ENCODE results near the gene DHX38. TPM values are rescaled to one million over a fixed set of nuclear protein-coding genes. Genes with fewer than 3 reads are reported as not detected.

The DHX38 gene
- total and polyA plus RNA-seq, 7 donors, result 16.2 to 55.4 (median 34.2) TPM

- no peak for DNase-seq
- no peaks in the 10 kb centered on the region for H3K36me3 ChIP-seq
- H3K9me3 ChIP-seq, result no peaks in the 10 kb centered on the region
- no peak for TF ChIP-seq POLR2A (IDR thresholded peaks at IDR 0.05)
- TF ChIP-seq CTCF (IDR thresholded peaks at IDR 0.05), result no peak
- TF ChIP-seq EP300 (IDR thresholded peaks at IDR 0.05), result peak in 2 of 4 donors; percentile 33 to 73
- 17 to 53% methylated on average over 2 of the region's 2 CpGs for WGBS, 2 donors
- H3K27ac ChIP-seq, result peak overlapping the region in 1 of 4 donors; percentile 42
- no peaks in the 10 kb centered on the region for H3K27me3 ChIP-seq
- H3K4me3 ChIP-seq, result no peak overlapping the region
- H3K4me1 ChIP-seq, result no peaks in the 10 kb centered on the region
- intact Hi-C loops (cut with DNase I), result loop anchor here (10.0 kb wide), 2 partner anchors 338 to 1748 kb away; no protein-coding TSS in a partner anchor
Observed at GRCh38 chr16:72126429-72126765, 32.8 kb downstream of the DHX38 start.

- intact Hi-C loops (cut with DNase I), result loop anchor here (10.0 kb wide), 2 partner anchors 336 to 1746 kb away; no protein-coding TSS in a partner anchor
- Histone ChIP-seq H3K4me1 (no peaks in the 10 kb centered on the region), H3K36me3 (no peaks in the 10 kb centered on the region), H3K27me3 (no peaks in the 10 kb centered on the region), H3K27ac (no peak overlapping the region), H3K9me3 (no peaks in the 10 kb centered on the region), H3K4me3 (no peak overlapping the region)
- no peak for TF ChIP-seq POLR2A (IDR thresholded peaks at IDR 0.05)
- no peak for TF ChIP-seq CTCF (IDR thresholded peaks at IDR 0.05)
- no peak for TF ChIP-seq POLR2AphosphoS5 (IDR thresholded peaks at IDR 0.05)
- no peak for TF ChIP-seq EP300 (IDR thresholded peaks at IDR 0.05)
- 82 to 88% methylated on average over 9 of the region's 9 CpGs for whole genome bisulfite sequencing, 2 donors
- DNase-seq, result no peak
Observed at GRCh38 chr16:72128701-72129100, 35.1 kb downstream of the DHX38 start.

- TF ChIP-seq EP300 (IDR thresholded peaks at IDR 0.05), result no peak
- no peak for TF ChIP-seq CTCF (IDR thresholded peaks at IDR 0.05)
- TF ChIP-seq POLR2A (IDR thresholded peaks at IDR 0.05), result no peak
- no peak for TF ChIP-seq POLR2AphosphoS5 (IDR thresholded peaks at IDR 0.05)
- H3K4me1 ChIP-seq, result no peaks in the 10 kb centered on the region
- no peak overlapping the region for H3K4me3 ChIP-seq
- no peaks in the 10 kb centered on the region for H3K27me3 ChIP-seq
- H3K27ac ChIP-seq, result no peak overlapping the region
- H3K36me3 ChIP-seq, result no peaks in the 10 kb centered on the region
- intact Hi-C loops (cut with DNase I), result loop anchor here (10.0 kb wide), 2 partner anchors 335 to 1745 kb away; no protein-coding TSS in a partner anchor
- DNase-seq, result no peak
- WGBS, 2 donors, result 83 to 87% methylated on average over 7 of the region's 7 CpGs
- no peaks in the 10 kb centered on the region for H3K9me3 ChIP-seq
Observed at GRCh38 chr16:72129976-72130656, 36.5 kb downstream of the DHX38 start.

- no peak overlapping the region for H3K4me3 ChIP-seq
- TF ChIP-seq CTCF (IDR thresholded peaks at IDR 0.05) (no peak), EP300 (IDR thresholded peaks at IDR 0.05) (no peak), POLR2AphosphoS5 (IDR thresholded peaks at IDR 0.05) (no peak), POLR2A (IDR thresholded peaks at IDR 0.05) (no peak)
- 88 to 90% methylated on average over 6 of the region's 6 CpGs for WGBS, 2 donors
- no peaks in the 10 kb centered on the region for H3K9me3 ChIP-seq
- intact Hi-C loops (cut with DNase I), result no loop called here
- H3K27me3 ChIP-seq, result no peaks in the 10 kb centered on the region
- DNase-seq, result no peak
- no peaks in the 10 kb centered on the region for H3K4me1 ChIP-seq
- no peaks in the 10 kb centered on the region for H3K36me3 ChIP-seq
- H3K27ac ChIP-seq, result no peak overlapping the region
Observed at GRCh38 chr16:72131036-72131435, 37.4 kb downstream of the DHX38 start.

- DNase-seq, result no peak
- Histone ChIP-seq H3K4me1 (no peaks in the 10 kb centered on the region), H3K9me3 (no peaks in the 10 kb centered on the region), H3K27ac (no peak overlapping the region), H3K4me3 (no peak overlapping the region), H3K36me3 (no peaks in the 10 kb centered on the region), H3K27me3 (no peaks in the 10 kb centered on the region)
- no peak for TF ChIP-seq EP300 (IDR thresholded peaks at IDR 0.05)
- TF ChIP-seq POLR2AphosphoS5 (IDR thresholded peaks at IDR 0.05), result no peak
- TF ChIP-seq POLR2A (IDR thresholded peaks at IDR 0.05), result no peak
- TF ChIP-seq CTCF (IDR thresholded peaks at IDR 0.05), result no peak
- intact Hi-C loops (cut with DNase I), result no loop called here
- WGBS, 2 donors, result 90 to 93% methylated on average over 3 of the region's 3 CpGs
Observed at GRCh38 chr16:72132726-72133125, 39.1 kb downstream of the DHX38 start.

Data from sigmoid colon (tissue), 7 donors.